ENCODE data around the gene CALCR.

The CALCR gene

DNA sequence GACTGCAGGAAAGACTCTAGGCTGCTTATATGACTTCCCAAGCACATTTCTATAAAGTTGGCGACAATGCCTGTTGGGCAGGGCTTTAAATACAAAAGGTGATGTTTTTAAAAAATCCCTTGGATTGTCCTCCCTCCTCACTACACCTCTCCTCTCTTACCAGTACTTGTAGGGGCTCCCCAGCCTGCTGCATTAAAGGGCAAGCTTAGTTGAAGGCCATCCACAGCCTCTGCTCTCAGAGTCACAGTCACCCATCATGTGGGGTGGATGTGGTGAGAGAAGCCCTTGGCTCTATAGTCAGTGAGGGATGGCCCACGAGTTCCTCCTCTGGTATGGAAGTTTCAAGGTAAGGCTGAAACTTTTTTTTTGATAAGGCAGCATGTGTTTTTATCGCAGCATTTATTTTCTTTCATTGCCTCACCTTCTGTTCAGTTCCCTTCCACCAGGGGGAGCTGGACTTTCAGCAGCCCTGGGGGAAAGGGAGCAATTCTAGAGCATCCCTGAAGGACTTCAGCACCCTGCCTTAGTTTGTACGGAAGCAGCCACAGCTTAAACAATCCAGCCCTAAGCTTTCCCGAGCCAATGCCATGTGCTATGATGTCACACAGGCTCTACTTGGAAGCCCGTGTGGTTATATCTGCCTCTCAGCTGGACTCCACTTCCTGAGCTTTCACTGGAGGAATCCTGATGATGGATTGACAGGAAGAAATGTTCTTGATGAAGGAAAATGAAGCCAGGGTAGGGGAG lies 131.9 kb downstream of the CALCR start:
- DNase-seq: no peak

- no peak for DNase-seq
Observed at GRCh38 chr7:93435791-93436190, 138.7 kb downstream of the CALCR start.

DNA sequence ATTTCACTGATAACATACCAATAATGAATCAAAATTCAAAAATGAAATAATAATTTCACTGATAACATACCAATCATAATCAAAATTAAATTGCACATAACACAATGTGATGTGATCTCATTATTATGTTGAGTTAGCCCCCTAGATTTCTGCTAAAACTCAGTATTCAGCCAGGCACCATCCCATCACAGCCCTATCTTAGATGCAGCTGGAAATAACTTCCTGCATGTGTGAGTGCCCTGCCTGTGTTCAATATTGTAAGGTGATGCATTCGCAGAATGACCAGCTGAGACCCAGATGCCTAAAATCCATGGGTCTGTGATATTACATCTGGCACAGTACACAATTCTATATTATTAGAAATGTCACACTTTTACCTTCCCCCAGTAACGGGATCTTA lies 142.4 kb downstream of the CALCR start:
- DNase-seq: no peak

DNA sequence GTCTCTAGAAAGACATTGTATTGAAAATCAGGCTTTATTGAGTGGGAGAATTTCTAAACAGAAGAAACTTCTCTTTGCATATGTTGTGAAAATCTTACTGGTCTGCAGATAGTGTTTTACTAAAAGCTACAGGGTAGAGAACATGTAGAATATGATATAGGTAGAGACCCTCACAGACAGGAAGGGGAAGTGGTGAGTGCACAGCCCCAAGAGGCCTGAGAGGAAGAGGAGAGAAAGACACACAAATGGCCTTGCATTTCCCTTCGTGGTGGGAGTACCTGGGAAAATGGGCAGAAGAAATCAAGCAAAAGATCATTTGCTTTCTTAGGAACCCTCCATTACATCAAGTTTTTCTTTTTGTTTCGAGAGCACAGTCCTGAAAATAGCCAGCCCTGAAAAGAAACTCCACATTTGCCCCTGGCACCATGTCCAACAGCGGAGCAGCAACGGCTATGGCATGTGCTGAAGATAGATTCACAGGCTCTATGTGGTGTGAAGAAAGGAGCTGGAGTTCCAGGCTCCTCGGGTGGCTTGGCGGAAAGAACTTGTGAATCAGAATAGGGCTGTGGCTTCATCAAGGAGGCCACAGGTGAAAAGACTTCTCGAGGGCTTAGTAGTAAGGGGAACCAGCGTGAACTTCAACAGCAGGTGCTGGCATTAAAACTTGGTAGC lies 143.5 kb downstream of the CALCR start:
- no peak for DNase-seq

- no peak for DNase-seq
Observed at GRCh38 chr7:93429563-93429962, 145.0 kb downstream of the CALCR start.

DNA sequence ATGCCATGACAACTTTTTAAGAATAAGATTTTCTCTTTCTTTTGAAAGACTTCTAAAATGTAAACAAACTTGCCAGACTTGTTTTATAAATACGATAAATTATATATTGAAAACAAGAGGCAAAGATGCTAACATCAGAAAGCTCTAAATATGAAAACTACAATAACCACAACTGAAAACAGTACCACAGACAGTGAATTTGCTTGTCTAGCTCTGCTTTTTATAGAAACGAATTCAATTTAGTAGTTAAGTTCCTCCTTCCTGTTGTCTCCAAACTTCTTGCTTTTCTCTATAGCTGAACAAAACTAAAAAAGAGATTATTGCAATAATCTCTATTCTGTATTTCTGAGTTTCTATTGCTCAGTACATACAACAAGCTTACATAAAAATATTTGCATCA lies 147.4 kb downstream of the CALCR start:
- no peak for DNase-seq

- no peak for DNase-seq
Observed at GRCh38 chr7:93426155-93426696, 148.3 kb downstream of the CALCR start.

- DNase-seq: no peak
Observed at GRCh38 chr7:93414574-93414973, 159.9 kb downstream of the CALCR start.

- no peak for DNase-seq
Observed at GRCh38 chr7:93409324-93409723, 165.2 kb downstream of the CALCR start.

DNA sequence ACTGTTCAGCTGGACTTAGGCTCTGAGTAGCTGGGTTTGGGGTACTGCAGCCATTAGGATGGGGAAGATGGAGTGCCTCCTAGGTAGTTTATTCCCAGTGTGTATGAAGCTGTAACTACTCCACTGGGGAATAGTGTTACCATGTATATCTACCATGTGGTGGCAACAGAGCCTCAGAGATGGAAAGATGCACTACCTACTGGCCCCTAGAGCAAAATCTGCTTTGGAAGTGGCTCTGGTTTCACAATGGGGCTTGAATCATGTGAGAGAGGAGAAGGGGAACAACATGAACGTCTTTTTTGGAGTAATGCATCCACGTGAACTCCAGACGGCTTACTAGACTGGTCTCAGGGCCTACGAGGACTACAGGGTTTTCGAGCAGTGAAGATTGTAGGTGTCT lies 167.3 kb downstream of the CALCR start:
- no peak for DNase-seq

- DNase-seq: no peak
Observed at GRCh38 chr7:93402944-93403343, 171.6 kb downstream of the CALCR start.

DNA sequence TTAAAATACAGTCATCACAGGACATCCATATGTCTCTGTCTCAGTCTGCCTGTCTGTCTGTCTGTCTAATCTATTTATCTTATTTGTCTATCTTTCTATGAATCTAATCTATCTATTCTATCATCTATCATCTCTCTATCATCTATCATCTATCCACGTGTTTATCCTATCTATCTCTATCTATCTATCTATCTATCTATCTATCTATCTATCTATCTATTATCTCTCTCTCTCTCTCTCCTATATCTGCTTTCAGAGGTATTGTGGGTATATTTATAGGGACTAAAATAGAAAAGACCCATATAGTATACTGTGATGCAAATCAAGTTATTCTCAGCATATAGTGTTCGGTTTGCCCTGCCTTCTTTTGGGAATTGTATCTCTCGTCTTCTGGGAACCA lies 174.9 kb downstream of the CALCR start:
- DNase-seq: no peak

DNA sequence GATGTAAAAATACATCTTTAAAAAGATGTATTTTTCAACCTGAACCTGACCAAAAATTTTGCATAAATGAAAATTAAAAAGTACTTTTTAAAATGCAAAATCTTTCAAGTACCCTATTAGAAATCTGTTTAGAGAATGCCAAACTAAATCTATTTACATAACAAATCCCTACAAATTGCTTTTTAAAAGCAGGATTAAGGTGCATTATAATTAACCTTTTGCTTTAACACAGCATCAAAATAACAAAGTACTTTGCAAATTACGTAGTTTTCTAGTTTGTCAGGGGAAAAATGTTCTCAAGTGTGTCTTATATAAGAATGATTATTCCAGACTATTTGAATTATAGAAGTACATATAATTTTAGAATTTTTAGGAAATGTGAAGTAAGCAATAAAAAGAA lies 181.5 kb downstream of the CALCR start:
- no peak for DNase-seq

DNA sequence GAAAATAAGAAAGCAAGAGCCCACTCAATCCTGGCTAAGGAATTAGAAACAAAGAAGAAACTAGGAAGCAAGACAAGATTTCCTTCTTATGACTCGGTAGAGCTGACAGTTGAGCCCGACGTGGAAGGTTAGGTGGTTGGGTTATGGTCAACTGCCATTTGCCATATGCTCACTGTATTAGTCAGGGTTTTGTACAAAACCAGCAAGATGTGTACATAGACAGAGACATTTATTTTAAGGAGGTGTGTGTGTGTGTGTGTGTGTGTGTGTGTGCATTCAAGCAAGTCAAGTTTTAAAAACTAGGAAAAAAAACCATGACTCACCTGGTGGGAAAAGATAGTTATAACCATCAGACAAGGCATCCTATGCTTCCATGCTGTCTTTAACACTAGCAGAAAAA lies 183.9 kb downstream of the CALCR start:
- no peak for DNase-seq

GRCh38 chr7:93382362-93382761 lies 192.2 kb downstream of the CALCR start:
- no peak for DNase-seq

GRCh38 chr7:93378131-93378760 lies 196.3 kb downstream of the CALCR start:
- no peak for DNase-seq

- no peak for DNase-seq
Observed at GRCh38 chr7:93375603-93376002, 198.9 kb downstream of the CALCR start.

Measured in NCI-H2107 (cell line).